ENCODE results near the gene TRAPPC10.
"Not testable (repeated sequence)": the region's sequence is repeated elsewhere in the genome, so short reads cannot be mapped to it uniquely, and the experiment has no call there.

- TF ChIP-seq CTCF, POLR2A (IDR thresholded peaks at IDR 0.05): not testable (repeated sequence)
These were observed 122.6 kb downstream of the TRAPPC10 start for GRCh38 chr21:44134732-44135131.
